GM12801 (cell line): ENCODE results near the gene PHACTR3.

Source experiments
- TF ChIP-seq, protein P1 (sequence below): IDR thresholded peaks from one replicate; pipeline ENCODE4 v1.5.1; 2011; ENCODE audit warnings: control low read depth; ENCODE audit not compliant: insufficient read length; ENCODE audit errors: extremely low read depth

The PHACTR3 gene

DNA sequence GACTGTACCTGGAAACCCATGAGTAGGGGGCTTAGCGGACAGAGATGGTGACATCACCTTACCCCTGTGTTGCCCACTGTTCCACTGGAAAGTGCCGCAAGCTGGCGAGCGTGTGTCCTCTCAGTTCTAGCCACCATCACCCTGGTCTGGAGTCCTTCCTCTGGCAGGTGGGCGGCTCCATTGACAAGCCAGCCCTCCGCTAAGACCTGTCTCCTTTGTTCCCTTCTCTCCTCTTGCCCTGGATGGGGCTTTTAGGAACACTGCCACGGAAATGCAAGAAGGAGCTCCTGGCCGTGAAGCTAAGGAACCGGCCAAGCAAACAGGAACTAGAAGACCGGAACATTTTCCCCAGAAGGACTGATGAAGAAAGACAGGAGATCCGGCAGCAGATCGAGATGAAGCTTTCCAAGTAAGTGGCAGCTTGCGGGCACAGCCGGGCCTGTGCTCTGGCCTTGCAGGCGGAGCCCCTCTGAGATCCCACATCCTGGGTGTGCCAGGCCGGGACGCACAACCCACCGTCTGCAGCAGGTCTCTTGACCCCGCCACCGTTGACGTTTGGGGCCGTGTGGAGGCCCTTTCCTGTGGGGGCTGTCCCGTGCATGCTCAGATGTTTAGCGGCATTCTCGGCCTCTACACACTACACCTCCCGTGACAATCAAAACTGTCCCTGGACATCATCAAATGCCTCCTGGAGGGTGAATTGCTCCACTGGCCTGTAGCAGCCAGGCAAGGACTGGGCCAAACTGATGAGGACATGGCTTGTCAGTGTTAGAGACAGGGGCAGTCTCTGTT lies 201.6 kb downstream of the PHACTR3 start:
- TF ChIP-seq, protein P1, sequence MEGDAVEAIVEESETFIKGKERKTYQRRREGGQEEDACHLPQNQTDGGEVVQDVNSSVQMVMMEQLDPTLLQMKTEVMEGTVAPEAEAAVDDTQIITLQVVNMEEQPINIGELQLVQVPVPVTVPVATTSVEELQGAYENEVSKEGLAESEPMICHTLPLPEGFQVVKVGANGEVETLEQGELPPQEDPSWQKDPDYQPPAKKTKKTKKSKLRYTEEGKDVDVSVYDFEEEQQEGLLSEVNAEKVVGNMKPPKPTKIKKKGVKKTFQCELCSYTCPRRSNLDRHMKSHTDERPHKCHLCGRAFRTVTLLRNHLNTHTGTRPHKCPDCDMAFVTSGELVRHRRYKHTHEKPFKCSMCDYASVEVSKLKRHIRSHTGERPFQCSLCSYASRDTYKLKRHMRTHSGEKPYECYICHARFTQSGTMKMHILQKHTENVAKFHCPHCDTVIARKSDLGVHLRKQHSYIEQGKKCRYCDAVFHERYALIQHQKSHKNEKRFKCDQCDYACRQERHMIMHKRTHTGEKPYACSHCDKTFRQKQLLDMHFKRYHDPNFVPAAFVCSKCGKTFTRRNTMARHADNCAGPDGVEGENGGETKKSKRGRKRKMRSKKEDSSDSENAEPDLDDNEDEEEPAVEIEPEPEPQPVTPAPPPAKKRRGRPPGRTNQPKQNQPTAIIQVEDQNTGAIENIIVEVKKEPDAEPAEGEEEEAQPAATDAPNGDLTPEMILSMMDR: no peak

DNA sequence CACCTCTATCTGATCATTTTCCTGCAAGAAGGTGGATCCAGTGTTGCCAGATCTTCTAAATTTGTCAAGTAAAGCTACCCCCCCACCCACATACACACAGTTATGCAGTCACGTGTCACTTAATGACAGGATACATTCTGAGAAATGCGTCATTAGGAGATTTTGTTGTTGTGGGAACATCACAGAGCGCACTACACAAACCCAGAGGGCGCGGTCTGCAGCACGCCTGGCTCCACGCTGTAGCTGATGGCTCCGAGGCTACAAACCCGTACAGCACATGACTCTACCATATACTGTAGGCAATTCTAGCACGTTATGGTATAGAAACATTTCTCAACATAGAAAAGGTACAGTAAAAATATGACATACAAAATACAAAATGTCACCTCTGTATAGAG lies 202.2 kb downstream of the PHACTR3 start:
- TF ChIP-seq, protein P1: no peak

DNA sequence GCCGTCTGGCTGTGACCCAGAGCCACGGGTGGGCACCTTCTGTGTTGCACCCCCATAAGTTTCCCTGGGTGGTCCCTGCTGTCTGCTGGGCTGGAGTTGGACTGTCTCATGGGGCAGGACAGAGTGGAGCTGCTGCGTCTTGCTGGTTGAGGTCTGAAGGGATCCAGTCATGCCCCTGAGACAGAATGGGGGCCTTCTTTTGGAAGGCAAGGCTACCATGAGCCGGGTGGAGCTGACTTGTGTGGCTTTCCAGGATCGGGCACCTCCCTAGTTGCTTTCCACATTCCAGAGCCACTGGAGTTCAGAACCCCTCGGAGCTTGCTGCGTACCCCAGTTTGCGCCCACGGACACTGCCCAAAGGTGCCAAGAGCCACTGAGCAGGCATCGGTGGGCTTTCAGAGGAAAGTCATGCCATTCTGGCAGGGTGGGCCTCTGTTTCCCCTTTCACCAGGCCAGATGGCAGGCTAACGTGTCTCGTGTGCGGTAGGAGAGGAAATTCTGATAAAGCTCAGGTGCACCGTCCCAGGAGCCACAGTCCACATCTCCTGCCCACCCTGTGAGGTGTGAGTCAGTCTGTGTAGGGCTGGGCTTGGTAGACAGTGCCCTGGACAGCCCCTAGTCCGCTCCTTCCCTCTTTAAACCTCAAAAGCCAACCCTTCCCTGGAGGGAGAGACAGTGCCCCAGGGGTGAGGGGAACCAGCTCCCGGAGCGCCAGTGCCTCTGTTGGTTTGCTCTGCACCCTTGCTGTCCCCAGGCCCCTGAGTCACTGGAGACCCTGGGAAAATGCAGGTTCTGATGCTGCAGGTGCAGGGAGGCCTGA lies 203.8 kb downstream of the PHACTR3 start:
- TF ChIP-seq, protein P1: no peak

DNA sequence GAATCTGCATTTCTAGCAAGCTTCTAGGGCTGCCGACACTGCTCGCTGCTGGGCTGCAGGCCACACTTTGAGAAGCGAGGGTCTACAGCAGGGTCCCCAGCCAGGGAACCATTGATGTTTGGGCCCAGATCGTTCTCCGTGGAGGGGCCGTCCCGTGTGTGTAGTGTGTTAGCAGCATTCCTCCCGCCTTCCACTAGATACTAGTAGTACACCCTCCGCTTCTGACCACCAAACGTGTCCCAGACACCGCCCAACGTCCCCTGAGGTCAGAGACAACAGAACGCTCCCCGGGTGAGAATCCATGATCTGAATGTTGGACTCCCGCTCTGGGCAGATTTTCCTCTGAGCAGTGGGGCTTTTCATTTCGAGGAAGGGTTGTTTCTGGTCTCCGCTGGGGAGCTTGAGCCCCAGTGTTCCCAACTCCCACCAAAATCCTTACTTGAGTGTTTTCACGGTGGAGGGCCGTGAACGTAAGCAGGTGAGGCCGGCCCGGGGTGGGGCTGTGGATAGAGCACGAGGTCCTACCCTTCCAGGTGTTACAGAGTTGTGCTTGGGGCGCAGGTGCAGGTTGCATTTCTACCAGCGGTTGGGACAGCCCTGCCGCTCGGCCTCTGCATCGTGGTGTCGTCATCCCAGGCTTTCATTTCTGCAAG lies 204.5 kb downstream of the PHACTR3 start:
- TF ChIP-seq, protein P1: no peak

DNA sequence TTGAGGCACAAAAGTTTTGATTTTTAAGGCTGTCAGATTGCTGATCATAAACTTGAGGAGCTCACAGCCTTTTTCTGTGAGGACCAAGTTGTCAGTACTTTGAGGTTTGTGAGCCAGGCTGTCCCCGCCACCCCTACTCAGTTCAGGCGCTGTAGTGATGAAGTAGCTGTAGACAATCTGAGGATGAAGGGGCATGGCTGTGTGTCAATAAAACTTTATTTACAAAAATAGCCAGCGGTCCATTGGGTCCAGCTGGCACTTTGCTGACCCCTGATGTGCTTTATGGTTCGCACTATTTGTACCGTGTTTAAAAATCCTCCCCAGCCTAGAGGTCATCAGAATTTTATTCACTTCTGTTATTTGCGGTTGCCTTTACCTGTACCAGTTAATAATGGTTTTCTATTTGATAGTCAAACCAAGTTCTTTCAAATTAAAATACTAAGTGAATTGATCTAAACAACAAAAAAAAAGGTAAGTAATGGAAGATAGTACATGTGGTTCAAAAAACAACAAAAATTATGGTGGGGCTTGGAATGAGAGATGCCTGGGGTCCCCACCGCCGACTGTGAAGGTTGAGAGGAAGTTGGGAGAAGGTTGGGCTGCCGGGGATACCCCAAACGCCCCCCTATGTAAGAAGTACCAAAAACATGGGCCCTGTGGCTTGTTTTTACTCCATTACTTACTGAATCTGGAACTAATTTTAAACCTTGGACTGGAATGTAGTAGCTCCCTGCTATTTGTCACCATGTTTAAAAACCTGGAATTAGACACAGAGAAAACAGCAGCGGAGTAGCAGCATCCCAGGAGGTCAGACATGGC lies 205.5 kb downstream of the PHACTR3 start:
- TF ChIP-seq, protein P1: no peak

DNA sequence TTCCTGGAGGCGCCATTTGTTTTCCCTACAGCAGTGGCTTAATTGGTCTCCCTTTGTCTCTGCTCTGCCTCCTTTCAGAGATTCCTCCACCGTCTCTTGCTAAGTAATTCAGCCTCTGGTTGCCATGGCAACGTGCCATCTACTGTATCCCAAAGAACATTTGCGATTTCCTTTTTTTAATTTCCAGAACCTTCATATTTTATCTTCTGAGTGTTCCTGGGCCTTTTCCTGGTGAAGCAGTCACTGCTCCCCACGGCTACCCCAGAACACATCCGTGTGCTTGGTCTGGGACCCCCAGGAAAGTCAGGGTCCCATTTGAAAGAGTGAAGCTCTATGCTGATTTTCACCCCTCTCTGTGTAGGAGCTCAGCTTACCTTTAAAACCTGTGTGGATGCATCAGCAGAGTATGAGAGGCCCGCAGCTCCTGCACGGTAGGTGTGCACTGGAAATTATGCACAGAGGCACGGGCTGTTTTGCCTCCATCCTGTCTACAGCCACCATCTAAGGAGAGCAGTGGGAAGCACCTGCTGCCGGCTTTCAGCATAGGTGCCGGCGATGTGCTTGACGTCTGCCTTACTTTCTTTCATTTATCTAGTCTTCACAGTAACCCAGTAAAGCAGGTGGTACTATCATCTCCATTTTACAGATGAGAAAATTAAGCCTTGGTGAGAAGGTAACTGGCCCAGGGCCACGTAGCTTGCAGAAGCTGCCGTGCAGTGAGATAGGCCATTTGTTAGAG lies 206.3 kb downstream of the PHACTR3 start:
- TF ChIP-seq, protein P1: no peak
